ENCODE measurements around the gene APOLD1.
A peak's percentile ranks its signal among the peaks of the same experiment; 100 is the strongest.
"Not testable (repeated sequence)": the region's sequence is repeated elsewhere in the genome, so short reads cannot be mapped to it uniquely, and the experiment has no call there.

APOLD1 gene

DNA sequence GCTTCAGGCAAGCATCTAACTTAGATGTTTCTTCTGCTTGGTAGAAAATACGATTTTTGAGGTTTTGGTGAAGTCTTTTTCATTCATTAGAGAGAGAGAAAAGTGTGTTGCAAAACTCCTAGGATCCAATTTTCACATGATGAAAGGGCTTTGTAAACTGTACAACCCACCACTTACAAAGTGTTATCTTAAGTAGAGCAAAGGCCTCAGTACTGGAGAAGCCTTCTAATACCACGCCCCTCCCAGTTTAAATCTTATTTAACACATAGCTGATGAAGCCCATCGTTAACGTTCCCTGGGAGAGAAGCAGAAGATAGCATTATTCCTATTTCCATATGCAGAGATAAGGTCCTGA, 869 bp downstream of the APOLD1 start:
- DNase-seq (ENCODE audit: low read depth in 1 of 2, low spot score in 1 of 2), result no peak

DNA sequence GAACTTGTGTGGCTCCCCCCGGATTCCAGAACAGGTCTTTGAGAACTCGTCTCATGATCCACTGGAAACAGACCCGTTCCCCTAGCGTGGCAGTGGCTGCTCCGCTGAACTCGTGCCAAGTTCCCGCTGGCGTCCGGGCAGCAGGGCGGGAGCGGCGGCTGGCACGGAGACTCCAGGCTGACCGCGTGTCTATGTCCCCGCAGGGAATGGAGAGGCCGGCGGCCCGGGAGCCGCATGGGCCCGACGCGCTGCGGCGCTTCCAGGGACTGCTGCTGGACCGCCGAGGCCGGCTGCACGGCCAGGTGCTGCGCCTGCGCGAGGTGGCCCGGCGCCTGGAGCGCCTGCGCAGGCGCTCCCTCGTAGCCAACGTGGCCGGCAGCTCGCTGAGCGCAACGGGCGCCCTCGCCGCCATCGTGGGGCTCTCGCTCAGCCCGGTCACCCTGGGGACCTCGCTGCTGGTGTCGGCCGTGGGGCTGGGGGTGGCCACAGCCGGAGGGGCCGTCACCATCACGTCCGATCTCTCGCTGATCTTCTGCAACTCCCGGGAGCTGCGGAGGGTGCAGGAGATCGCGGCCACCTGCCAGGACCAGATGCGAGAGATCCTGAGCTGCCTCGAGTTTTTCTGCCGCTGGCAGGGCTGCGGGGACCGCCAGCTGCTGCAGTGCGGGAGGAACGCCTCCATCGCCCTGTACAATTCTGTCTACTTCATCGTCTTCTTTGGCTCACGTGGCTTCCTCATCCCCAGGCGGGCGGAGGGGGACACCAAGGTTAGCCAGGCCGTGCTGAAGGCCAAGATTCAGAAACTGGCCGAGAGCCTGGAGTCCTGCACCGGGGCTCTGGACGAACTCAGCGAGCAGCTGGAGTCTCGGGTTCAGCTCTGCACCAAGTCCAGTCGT, 1.5 kb downstream of the APOLD1 start:
- DNase-seq (ENCODE audit: low read depth in 1 of 2, low spot score in 1 of 2), result peak; percentile 56 to 65

DNA sequence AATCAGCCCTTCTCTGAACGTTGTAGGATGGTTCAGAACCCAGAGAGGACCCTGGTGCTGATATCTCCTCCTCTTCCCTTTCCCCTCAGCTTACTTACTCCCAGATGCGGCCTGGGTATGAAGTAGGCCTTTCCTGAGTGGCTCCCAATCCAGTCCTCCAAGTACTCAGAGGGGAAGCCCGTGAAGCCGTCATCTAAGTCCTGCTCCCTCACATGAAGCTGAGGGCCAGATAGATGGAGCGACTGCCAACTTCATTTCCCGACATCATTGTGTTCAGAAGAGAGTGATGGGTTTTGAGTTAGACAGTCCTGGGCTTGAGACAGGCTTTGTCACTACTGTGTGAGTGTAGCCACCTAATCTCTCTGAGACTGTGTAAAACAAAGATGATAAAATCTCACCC, 2.7 kb downstream of the APOLD1 start:
- no peak for DNase-seq (ENCODE audit: low read depth in 1 of 2, low spot score in 1 of 2)

DNA sequence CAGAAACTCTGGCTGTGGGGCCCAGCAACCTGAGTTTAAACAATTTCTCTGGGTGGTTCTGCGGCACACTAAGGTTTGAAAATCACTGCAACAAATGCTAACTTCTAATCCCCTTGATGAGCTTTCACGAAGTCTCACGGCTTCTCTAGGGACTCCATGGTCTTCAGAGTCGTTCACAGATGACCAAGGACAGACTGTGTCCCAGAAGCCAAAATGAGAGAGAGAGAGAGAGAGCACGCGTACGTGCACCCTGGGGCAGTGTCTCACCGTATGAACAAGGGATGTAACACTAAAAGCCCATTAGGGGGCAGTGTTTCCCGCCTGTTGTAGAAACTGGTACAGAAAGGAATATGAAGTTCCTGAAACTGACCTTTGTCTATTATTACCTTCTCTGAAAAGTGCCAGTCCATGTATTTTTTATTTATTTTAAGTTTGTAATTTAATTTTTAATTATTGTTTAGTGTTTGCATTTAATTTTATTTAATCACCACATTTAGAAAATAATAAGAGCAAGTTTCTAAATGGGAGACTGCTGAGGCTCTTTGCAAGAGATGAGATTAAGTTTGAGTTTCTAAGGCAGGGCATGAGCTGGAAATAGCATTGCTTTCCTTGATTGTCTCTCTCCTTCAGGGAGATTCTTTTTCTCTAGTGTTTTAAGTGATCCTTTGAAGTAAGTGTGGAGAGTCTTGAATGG, 3.4 kb downstream of the APOLD1 start:
- peak in 1 of 2 donors; percentile 19 for DNase-seq (ENCODE audit: low read depth in 1 of 2, low spot score in 1 of 2)

DNA sequence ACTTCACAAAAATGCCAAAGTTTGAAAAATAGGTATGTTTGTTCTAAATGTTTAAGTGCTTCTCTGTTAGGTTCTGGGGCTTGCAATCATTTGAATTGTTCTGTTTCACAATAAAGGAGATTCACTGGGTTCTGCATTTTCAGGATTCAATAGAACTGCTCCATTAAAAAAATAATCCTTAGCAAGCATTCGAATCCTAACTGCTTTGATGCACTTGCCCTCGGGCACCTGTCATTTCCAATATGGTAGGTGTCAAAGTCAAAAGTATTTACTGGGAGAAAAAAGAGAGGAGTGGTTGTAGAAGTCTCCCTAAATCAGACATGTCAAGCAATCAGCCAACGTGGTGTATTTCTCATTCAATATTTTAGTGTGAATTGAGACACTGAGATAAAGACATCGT, 5.5 kb downstream of the APOLD1 start:
- no peak for DNase-seq (ENCODE audit: low read depth in 1 of 2, low spot score in 1 of 2)

DNA sequence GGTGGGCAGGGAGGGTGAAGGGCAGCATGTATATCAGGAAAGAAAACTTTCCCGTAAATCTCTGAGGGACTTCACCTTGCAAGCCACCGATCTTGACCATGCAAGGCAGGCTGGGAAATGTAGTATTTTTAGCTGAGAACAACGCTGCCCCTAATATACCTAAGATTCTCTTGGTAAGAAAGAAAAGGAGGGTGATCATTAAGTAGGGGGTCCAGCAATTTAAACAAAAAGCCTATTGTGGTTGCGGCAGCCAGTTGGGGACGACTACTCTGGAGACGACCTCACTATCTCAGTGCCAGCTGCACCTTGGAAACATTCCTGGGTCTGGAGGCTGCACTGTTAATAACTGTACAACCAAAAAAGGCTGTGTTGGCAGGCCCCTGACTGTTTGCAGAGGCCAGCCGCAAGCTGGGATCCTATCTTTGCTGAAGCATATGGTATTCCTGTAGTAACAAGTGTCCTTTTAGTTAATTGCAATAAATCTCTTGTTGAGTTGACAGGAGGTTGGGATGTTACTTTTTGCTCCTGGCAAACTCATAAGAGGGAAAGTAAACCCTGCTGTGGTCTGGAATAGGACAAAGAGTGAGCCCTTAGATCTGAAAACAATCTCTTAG, 6.4 kb downstream of the APOLD1 start:
- no peak for DNase-seq (ENCODE audit: low read depth in 1 of 2, low spot score in 1 of 2)

DNA sequence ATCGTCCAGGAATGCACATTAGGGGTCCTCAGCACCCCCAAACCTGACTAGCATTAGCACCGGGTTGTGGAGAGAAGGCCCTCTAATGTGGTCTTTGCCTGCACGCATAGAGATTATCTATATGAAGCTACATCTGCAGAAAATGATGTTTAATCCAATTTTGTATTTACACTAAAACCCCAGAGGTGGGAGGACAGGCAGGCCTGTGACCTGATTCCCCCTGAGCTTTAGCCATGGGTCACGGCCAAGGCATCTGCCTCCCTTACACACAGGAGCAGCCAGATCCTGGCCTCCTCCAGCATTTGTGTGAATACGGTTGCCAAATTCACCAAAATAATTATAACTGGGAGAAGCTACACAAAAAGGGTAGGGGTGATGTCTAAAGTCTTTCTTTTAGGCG, 7.0 kb downstream of the APOLD1 start:
- no peak for DNase-seq (ENCODE audit: low read depth in 1 of 2, low spot score in 1 of 2)

DNA sequence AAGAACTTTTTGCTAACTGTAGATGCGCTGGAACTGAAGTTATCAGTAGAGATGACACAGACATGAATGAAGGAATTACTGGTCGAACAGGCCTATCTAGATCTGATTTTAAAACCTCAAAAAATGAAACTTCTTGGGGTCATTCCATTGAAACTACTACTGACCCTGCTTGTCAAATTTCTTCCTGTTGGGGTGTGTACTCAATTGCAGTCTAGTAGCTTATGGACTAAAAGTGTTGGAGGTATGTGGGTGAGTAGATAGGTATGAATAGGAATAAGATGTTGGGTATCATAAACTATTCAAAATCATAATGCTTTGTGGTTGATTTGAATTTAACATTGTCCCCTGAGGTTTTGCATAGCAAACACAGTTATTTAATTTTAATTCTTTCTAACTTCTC, 9.2 kb downstream of the APOLD1 start:
- DNase-seq (ENCODE audit: low read depth in 1 of 2, low spot score in 1 of 2), result no peak

DNA sequence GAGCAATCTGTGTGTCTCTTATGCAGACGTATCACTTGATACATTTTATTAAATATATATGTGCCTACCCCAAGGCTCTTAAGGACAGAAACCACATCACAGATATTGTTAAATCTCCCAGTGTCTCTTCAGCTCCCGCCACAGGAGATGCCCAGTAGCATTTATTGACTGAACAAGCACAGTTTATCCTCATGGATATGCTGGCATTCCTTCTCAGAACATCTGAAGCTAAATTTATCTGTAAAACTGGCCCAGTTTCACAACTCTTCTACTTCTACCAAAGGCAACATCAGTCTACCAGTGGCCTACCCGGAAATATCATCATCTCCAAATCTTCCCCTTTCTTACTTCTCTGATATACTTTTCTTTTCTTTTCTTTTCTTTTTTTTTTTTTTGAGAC, 10.7 kb downstream of the APOLD1 start:
- DNase-seq (ENCODE audit: low read depth in 1 of 2, low spot score in 1 of 2), result no peak

DNA sequence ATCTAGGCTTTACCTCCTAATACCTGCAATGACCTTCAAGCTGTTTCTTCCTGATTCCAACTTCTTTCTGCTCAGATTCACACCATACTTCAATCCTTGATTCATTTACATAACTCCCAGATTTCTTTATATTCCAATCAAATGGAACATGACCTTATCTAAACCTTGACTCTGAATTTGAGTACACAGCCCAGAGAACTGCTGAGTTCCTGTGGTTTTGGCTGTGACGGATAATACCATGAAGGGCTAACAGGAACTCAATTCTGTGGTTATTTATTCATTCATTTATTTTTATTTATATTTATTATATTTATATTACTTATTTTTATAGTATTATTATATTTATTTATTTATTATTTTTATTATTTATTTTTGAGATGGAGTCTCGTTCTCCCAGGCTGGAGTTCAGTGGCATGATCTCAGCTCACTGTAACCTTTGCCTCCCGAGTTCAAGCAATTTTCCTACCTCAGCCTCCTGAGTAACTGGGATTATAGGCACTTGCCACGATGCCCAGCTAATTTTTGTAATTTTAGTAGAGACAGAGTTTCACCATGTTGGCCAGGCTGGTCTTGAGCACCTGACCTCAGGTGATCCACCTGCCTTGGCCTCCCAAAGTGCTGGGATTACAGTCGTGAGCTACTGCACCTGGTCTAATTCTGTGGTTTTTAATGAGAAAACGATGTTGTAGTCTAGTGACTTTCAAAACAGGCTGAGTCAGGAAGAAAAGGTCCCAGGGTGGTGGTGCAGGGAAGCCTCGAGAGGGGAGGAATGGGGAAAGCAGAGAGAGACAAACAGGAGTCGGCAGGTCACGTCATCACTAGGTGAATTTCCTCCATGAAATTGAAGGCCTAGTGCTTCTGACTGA, 11.7 kb downstream of the APOLD1 start:
- DNase-seq (ENCODE audit: low read depth in 1 of 2, low spot score in 1 of 2), result no peak

DNA sequence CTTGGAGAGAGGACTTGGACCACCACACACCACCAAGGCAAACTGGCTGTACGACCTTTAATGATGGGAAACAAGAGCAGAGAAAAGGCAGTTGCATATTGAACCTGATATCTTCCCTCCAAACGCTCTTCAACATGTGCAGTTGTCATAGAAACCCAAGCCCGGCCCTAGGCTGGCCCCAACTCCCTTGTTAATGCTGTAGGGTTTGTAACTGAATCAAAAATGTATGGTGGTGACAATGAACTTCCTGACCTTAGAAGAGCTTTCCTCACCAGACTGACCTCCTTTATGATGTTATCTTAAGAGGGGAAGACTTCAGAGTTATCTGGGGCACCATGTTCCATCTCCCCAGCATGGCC, 12.3 kb downstream of the APOLD1 start:
- no peak for DNase-seq (ENCODE audit: low read depth in 1 of 2, low spot score in 1 of 2)

DNA sequence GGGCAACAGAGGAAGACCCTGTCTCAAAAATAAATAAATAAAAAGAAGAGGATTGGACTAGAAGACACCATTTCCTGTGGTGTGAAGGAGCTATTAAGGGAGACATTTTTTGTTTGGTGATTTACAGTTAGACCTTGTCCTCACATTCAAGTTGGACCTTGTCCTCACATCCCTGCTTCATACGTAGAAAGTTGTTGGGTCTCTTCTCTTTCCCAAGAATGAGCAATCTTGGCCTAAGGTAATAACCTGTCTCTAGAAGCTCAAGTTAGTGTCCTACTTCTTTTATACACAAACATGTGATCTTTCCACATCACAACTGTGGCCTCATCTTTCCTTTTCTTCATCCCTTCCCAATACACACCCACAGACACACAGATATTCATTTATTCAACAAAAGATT, 13.0 kb downstream of the APOLD1 start:
- no peak for DNase-seq (ENCODE audit: low read depth in 1 of 2, low spot score in 1 of 2)

DNA sequence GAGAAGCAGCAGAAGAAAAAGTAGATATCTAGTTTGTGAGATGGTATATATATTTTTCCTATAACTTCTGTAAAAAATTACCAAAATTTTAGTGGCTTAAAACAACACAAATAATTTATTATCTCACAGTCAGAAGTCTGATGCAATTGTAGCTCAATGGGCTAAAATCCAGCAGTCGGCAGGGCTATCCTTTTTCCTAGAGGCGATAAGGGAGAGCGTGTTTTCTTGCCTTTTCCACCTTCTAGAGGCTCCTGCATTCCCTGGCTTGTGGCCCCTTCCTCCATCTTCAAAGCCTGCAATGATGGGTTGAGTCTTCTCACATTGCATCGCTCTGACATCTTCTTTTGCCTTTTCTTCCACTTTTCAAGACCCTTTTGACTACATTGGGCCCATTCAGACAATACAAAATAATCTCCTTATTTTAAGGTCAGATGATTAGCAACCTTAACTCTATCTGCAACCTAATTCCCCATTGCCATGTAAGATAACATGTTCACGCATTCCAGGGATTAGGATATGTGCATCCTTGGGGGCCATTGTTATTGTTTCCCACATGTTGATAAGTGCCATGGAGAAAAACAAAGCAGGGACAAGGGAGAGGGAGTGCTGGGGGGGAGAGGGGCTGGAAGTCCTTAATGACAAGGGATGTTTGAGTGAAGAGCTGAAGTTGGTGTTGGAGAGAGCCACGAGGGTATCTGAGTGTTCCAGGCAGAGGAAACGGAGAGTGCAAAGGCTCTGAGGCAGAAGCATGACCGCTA, 13.9 kb downstream of the APOLD1 start:
- no peak for DNase-seq (ENCODE audit: low read depth in 1 of 2, low spot score in 1 of 2)

DNA sequence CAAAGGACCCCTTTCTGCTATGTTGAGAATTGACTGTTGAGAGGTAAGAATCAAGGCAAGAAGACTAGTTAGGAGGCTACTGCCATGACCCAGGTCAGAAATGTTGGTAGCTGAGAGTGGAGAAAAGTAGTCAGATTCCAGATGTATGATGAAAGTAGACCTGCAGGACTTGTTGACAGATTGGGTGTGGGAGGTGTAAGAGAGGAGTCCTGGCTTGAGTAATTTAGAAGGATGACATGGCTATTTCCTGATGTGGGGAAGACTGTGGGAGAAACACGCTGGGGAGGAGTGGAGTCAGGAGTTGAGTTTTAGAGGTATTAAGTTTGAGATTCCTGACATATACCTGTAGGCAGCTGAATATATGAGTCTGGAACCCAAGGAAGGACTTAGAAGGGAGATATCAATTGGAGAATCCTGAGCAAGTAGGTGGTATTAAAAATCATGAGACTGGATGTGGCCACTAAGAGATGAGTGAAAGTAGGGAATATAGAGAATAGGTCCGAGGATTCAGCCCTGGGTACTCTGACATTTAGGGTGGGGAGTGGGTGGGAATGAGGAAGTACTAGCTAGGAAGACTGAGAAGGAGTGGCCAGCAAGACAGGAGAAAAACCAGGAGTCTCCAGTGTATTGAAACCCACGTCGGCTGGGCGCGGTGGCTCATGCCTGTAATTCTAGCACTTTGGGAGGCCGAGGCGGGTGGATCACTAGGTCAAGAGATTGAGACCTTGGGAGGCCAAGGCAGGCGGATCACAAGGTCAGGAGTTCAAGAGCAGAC, 15.1 kb downstream of the APOLD1 start:
- no peak for DNase-seq (ENCODE audit: low read depth in 1 of 2, low spot score in 1 of 2)

DNA sequence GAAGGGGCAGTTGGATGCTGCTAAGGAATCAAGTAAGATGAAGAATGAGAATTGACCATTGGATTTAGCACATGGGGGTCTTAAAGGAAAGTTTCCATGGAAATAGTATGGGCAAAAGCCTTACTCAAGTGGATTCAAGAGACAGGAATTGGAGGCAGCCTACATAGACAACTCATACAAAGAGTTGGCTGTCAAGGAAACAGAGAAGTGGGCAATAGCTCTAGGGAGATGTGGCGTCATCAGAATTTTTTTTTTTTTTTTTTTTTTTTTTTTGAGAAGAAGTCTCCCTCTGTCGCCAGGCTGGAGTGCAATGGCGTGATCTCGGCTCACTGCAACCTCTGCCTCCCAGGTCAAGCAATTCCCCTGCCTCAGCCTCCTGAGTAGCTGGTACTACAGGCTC, 16.2 kb downstream of the APOLD1 start:
- DNase-seq (ENCODE audit: low read depth in 1 of 2, low spot score in 1 of 2), result not testable (repeated sequence)

DNA sequence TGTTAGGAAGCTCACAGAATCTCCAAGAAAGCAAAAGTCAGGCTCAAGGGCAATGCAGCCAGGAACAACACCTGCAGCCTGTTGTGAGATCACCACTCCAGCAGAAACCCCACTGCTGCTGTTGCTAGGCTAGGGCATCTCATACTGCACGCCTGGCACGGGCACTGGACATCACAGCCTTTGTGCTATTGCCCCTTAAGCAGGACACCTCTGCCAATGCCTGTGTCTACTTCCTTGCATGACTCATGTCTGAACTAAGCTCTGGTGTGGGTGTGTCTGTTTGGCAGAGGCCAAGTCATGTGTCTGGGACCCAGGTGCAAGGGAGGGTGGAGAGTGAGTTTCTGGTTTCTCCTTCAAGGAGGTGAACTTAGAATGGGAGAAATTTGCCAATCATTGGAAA, 17.7 kb downstream of the APOLD1 start:
- DNase-seq (ENCODE audit: low read depth in 1 of 2, low spot score in 1 of 2), result peak in 1 of 2 donors; percentile 8

DNA sequence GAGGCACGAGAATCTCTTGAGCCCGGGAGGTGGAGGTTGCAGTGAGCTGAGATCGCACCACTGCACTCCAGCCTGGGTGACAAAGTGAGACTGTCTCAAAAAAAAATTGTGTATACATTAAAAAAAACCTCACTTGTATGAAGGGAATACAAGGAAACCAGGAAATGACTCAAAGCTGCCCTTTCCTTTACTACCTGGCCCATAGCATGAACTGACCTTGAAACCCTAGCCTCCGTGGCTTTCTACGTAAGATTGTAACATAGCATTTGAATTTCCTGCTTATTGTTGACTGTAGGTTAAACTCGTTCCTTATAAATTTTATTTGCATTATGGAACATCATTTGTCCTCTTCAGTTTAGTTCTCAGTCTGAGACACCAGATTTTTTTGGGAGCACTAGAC, 18.6 kb downstream of the APOLD1 start:
- no peak for DNase-seq (ENCODE audit: low read depth in 1 of 2, low spot score in 1 of 2)

DNA sequence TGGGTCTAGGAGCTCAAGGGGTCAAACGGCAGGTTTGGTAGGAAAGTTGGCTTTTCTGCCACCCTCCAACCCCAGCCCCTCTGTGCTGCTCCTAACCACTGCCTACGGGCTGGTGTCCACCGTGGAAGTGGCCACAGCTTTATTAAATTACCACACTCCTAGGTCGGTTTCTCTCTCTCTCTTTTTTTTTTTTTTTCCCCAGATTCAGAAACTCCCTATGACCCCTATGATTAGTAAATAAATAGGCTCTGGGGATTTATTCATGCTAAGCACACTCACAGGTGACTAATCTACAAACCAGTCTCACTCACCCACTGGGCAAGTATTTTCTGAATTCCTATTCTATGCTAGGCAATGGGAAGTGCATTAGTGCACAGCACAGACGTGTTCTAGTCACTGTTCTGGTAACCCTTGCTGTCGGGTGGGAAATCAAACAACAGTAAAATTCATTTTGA, 19.0 kb downstream of the APOLD1 start:
- DNase-seq (ENCODE audit: low read depth in 1 of 2, low spot score in 1 of 2), result no peak

DNA sequence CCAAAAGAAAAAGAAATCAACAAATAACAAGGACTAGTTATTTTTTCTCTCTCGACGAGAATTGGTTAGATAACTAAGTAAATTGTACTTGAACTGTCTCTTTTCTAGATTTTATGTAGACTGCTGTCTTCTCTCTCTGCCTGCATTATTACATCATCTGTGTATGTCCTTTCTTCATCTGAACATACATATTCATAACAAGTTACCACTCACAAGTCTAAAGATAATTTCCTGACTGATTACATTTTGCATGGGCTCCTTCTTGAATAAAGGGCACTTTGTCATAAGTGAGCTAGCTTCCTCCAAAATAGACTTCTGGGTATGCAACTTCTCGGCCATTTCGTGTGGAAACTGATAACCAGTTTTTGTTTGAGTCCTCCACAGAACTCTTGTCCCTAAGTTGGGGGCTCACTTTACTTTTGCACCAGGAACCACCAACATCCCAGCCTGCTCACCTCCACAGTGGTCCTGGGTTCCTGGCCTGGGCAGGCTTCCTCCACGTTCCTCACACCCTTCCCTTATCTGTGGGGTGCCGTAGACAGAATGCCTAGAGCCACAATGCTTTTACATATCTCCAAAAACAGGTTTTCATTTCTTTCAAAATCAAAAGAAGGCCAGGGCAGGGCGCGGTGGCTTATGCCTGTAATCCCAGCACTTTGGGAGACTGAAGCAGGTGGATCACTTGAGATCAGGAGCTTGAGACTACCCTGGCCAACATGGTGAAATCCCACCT, 21.5 kb downstream of the APOLD1 start:
- no peak for DNase-seq (ENCODE audit: low read depth in 1 of 2, low spot score in 1 of 2)
